Activated CD4-positive, alpha-beta memory T cell treated with anti-CD3 and anti-CD28 coated beads for 36 hours (primary cell): ENCODE results near the gene ITPRIPL2. TPM values are rescaled to one million over a fixed set of nuclear protein-coding genes. Genes with fewer than 3 reads are reported as not detected.
A peak's percentile ranks its signal among the peaks of the same experiment; 100 is the strongest.

Source experiments
- CTCF ChIA-PET: fragments of 350-600 bp; sonication (Branson Sonifier 250); formaldehyde crosslinking; loops from one replicate; lab custom pipeline; 2021; ENCODE audit warnings: antibody characterized with exemption, inconsistent platforms; lab: Charles Lee
- POLR2A ChIA-PET: fragments of 350-600 bp; sonication (Branson Sonifier 250); formaldehyde crosslinking; loops from one replicate; lab custom pipeline; 2021; ENCODE audit warnings: antibody characterized with exemption; lab: Charles Lee
- DNase-seq: peaks from one replicate; pipeline ENCODE4 v3.0.0-alpha.2; 2020
- H3K27ac Mint-ChIP-seq: one replicate; pipeline ENCODE4 v1.8.0; 2021; ENCODE audit warnings: mixed read lengths
- H3K27me3 Mint-ChIP-seq: one replicate; pipeline ENCODE4 v1.8.0; 2021; ENCODE audit warnings: mixed read lengths
- H3K36me3 Mint-ChIP-seq: one replicate; pipeline ENCODE4 v1.8.0; 2021; ENCODE audit warnings: mixed read lengths
- H3K4me1 Mint-ChIP-seq: one replicate; pipeline ENCODE4 v1.8.0; 2021; ENCODE audit warnings: low read depth, mixed read lengths
- H3K4me3 Mint-ChIP-seq: one replicate; pipeline ENCODE4 v1.8.0; 2021; ENCODE audit warnings: mild to moderate bottlenecking, mixed read lengths
- H3K9me3 Mint-ChIP-seq: one replicate; pipeline ENCODE4 v1.8.0; 2021; ENCODE audit warnings: mixed read lengths
- intact Hi-C: fragments of 100-400 bp; cut with micrococcal nuclease; formaldehyde crosslinking; loops from one replicate; pipeline ENCODE4 v1.15.1; 2023
- total RNA-seq, 2 experiments: library from RNA; stranded (reverse); gene quantifications; one replicate each; pipeline ENCODE4 v1.2.3, GENCODE V29; 2021

Gene ITPRIPL2
- total RNA-seq, 2 experiments from 2014 or later = 8.9 to 9.7 TPM

GRCh38 chr16:19083670-19084069, 30.1 kb upstream of the ITPRIPL2 start:
- DNase-seq = no peak
- intact Hi-C loops = loop anchor here (10.0 kb wide), 1 partner anchor 801 kb away; the partner anchor contains the start of gene GPRC5B
- CTCF ChIA-PET = interaction anchor here (1.0 to 7.3 kb wide), 4 partner anchors 10 to 420 kb away, joined by 3 to 92 read pairs (median 30); no protein-coding TSS in a partner anchor
- POLR2A ChIA-PET = no interaction called here
- Mint-ChIP-seq H3K27ac (no peak overlapping the region), H3K27me3 (peaks cover 8% of the 10 kb centered on the region), H3K9me3 (peaks cover 5% of the 10 kb centered on the region), H3K4me3 (no peak overlapping the region), H3K4me1 (no peaks in the 10 kb centered on the region), H3K36me3 (peaks cover 17% of the 10 kb centered on the region)

DNA sequence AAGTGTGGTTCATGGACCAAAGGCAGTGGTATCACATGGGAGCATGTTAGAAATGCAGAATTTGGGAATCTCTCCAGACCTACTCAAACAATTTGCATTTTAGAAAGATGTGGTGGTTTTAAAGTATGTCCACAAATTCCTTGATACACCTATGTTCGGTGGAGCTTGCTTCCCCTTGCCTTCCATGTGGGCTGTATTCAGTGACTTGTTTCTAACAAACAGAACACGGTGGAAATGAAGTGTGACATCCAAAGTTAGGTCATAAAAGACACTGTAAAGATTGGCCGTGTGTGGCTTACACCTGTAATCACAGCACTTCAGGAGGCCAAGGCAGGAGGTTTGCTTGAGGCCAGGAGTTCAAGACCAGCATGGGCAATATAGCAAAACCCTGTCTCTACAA, 29.6 kb upstream of the ITPRIPL2 start:
- CTCF ChIA-PET = interaction anchor here (1.0 to 7.3 kb wide), 5 partner anchors 10 to 420 kb away, joined by 3 to 92 read pairs (median 40); no protein-coding TSS in a partner anchor
- Mint-ChIP-seq H3K36me3 (peaks cover 13% of the 10 kb centered on the region), H3K27ac (no peak overlapping the region), H3K4me1 (no peaks in the 10 kb centered on the region), H3K4me3 (no peak overlapping the region), H3K9me3 (peaks cover 5% of the 10 kb centered on the region), H3K27me3 (peaks cover 8% of the 10 kb centered on the region)
- intact Hi-C loops = loop anchor here (10.0 kb wide), 1 partner anchor 801 kb away; the partner anchor contains the start of gene GPRC5B
- no peak for DNase-seq
- POLR2A ChIA-PET = no interaction called here

DNA sequence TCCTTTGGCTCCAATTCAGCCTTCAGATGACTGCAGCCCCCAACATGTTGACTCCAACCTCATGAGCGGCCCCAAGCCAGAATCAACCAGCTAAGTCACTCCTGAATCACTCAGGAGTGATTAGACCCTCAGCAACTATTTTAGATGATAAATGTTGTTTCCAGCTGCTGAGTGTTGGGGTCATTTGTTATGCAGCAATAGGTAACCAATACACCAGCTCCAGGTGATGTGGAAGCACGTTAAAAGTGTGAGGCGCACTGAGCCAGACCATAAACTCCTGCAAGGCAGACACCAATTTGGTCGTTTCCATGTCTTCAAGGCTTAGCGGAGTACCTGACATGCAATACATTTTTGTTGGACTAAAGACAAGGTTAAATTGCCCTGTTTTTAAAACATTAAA, 28.9 kb upstream of the ITPRIPL2 start:
- H3K4me1 Mint-ChIP-seq = no peaks in the 10 kb centered on the region
- intact Hi-C loops = loop anchor here (10.0 kb wide), 1 partner anchor 800 kb away; the partner anchor contains the start of gene GPRC5B
- no peak overlapping the region for H3K27ac Mint-ChIP-seq
- H3K36me3 Mint-ChIP-seq = peaks cover 13% of the 10 kb centered on the region
- H3K27me3 Mint-ChIP-seq = peaks cover 8% of the 10 kb centered on the region
- H3K9me3 Mint-ChIP-seq = peaks cover 5% of the 10 kb centered on the region
- H3K4me3 Mint-ChIP-seq = no peak overlapping the region
- no peak for DNase-seq
- POLR2A ChIA-PET = no interaction called here
- CTCF ChIA-PET = interaction anchor here (1.0 to 7.3 kb wide), 10 partner anchors 16 to 419 kb away, joined by 3 to 92 read pairs (median 9); no protein-coding TSS in a partner anchor

DNA sequence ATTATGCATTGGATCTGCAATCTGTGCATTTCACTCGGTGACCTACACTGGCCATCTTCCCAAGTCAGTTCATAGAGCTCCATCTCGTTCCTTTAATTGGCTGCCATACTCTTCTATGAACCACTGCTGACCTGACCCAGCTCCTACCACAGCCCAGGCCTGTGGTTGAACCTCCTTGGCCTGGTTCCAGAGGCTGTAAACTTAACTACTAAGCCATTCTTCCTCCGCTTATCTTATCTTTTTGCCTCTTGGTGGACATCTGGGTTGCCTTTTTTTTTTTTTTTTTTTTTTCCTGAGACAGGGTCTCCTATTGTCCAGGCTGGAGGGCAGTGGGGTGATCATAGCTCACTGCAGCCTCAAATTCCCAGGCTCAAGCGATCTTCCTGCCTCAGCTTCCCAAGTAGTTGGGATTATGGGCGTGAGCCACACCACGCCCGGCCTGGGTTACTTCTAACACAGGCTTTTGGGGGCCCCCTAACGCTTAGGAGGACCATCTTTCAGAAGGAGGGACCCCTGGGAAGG, 28.0 kb upstream of the ITPRIPL2 start:
- ChIA-PET POLR2A (interaction anchor here (1.0 kb wide), 1 partner anchor 18 kb away, joined by 5 read pairs; the partner anchor contains the start of gene COQ7), CTCF (interaction anchor here (0.6 to 7.3 kb wide), 35 partner anchors 9 to 471 kb away, joined by 3 to 92 read pairs (median 4); partner anchors contain the start of genes COQ7 and ITPRIPL2)
- no peaks in the 10 kb centered on the region for H3K4me1 Mint-ChIP-seq
- H3K9me3 Mint-ChIP-seq = peaks cover 6% of the 10 kb centered on the region
- intact Hi-C loops = loop anchor here (1.0 to 10.0 kb wide), 5 partner anchors 82 to 799 kb away; partner anchors contain the start of gene GPRC5B
- peaks cover 8% of the 10 kb centered on the region for H3K27me3 Mint-ChIP-seq
- H3K4me3 Mint-ChIP-seq = no peak overlapping the region
- H3K27ac Mint-ChIP-seq = no peak overlapping the region
- DNase-seq = no peak
- peaks cover 13% of the 10 kb centered on the region for H3K36me3 Mint-ChIP-seq

GRCh38 chr16:19086322-19087199, 27.2 kb upstream of the ITPRIPL2 start:
- H3K9me3 Mint-ChIP-seq = peaks cover 9% of the 10 kb centered on the region
- peak overlapping the region; percentile 42 for H3K4me3 Mint-ChIP-seq
- intact Hi-C loops = loop anchor here (1.0 to 10.0 kb wide), 5 partner anchors 81 to 798 kb away; partner anchors contain the start of gene GPRC5B
- peaks cover 8% of the 10 kb centered on the region for H3K27me3 Mint-ChIP-seq
- DNase-seq = peak; percentile 83
- ChIA-PET CTCF (interaction anchor here (0.5 to 7.3 kb wide), 37 partner anchors 9 to 470 kb away, joined by 3 to 92 read pairs (median 3); partner anchors contain the start of genes COQ7 and ITPRIPL2), POLR2A (interaction anchor here (1.0 kb wide), 1 partner anchor 19 kb away, joined by 5 read pairs; the partner anchor contains the start of gene COQ7)
- H3K36me3 Mint-ChIP-seq = peaks cover 6% of the 10 kb centered on the region
- H3K4me1 Mint-ChIP-seq = no peaks in the 10 kb centered on the region
- H3K27ac Mint-ChIP-seq = no peak overlapping the region

- Mint-ChIP-seq H3K27me3 (peaks cover 8% of the 10 kb centered on the region), H3K4me3 (no peak overlapping the region), H3K9me3 (peaks cover 18% of the 10 kb centered on the region), H3K27ac (no peak overlapping the region), H3K36me3 (no peaks in the 10 kb centered on the region), H3K4me1 (no peaks in the 10 kb centered on the region)
- intact Hi-C loops = loop anchor here (10.0 kb wide), 1 partner anchor 796 kb away; the partner anchor contains the start of gene GPRC5B
- POLR2A ChIA-PET = no interaction called here
- no peak for DNase-seq
- CTCF ChIA-PET = interaction anchor here (0.7 to 7.3 kb wide), 3 partner anchors 78 to 415 kb away, joined by 3 to 92 read pairs (median 55); no protein-coding TSS in a partner anchor
These were observed 25.3 kb upstream of the ITPRIPL2 start for GRCh38 chr16:19088341-19088916.

- Mint-ChIP-seq H3K36me3 (no peaks in the 10 kb centered on the region), H3K4me3 (no peak overlapping the region), H3K27me3 (peaks cover 8% of the 10 kb centered on the region), H3K27ac (no peak overlapping the region), H3K4me1 (no peaks in the 10 kb centered on the region), H3K9me3 (peaks cover 18% of the 10 kb centered on the region)
- POLR2A ChIA-PET = no interaction called here
- no peak for DNase-seq
- CTCF ChIA-PET = interaction anchor here (7.3 kb wide), 1 partner anchor 91 kb away, joined by 92 read pairs; no protein-coding TSS in a partner anchor
- intact Hi-C loops = loop anchor here (10.0 kb wide), 1 partner anchor 795 kb away; the partner anchor contains the start of gene GPRC5B
These were observed 24.3 kb upstream of the ITPRIPL2 start for GRCh38 chr16:19089410-19089955.

DNA sequence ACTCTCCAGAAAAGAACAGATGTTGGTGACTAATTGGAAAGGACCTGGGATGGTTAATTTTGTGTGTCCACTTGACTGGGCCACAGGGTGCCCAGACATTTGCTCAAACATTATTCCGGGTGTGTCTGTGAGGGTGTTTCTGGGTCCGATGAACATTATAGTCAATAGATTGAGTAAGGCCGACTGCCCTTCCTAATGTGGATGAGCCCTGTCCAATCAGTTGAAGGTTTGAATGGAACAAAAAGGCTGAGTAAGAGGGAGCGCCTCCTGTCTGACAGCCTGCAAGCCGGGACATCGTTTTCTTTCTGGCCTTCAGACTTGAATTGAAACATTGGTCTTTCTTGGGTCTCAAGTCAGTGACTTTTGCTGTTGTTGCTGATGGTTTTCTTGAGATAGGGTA, 22.8 kb upstream of the ITPRIPL2 start:
- H3K9me3 Mint-ChIP-seq = peaks cover 18% of the 10 kb centered on the region
- peaks cover 5% of the 10 kb centered on the region for H3K4me1 Mint-ChIP-seq
- ChIA-PET CTCF (no interaction called here), POLR2A (no interaction called here)
- H3K27me3 Mint-ChIP-seq = peaks cover 2% of the 10 kb centered on the region
- H3K4me3 Mint-ChIP-seq = no peak overlapping the region
- DNase-seq = no peak
- intact Hi-C loops = no loop called here
- no peak overlapping the region for H3K27ac Mint-ChIP-seq
- no peaks in the 10 kb centered on the region for H3K36me3 Mint-ChIP-seq

GRCh38 chr16:19092653-19093410, 20.9 kb upstream of the ITPRIPL2 start:
- peaks cover under 1% of the 10 kb centered on the region for H3K27me3 Mint-ChIP-seq
- peaks cover 7% of the 10 kb centered on the region for H3K4me1 Mint-ChIP-seq
- DNase-seq = no peak
- H3K9me3 Mint-ChIP-seq = peaks cover 19% of the 10 kb centered on the region
- no peak overlapping the region for H3K4me3 Mint-ChIP-seq
- intact Hi-C loops = no loop called here
- ChIA-PET CTCF (interaction anchor here (1.3 to 2.6 kb wide), 2 partner anchors 9 to 87 kb away, joined by 3 to 14 read pairs; no protein-coding TSS in a partner anchor), POLR2A (no interaction called here)
- peaks cover under 1% of the 10 kb centered on the region for H3K36me3 Mint-ChIP-seq
- H3K27ac Mint-ChIP-seq = no peak overlapping the region

DNA sequence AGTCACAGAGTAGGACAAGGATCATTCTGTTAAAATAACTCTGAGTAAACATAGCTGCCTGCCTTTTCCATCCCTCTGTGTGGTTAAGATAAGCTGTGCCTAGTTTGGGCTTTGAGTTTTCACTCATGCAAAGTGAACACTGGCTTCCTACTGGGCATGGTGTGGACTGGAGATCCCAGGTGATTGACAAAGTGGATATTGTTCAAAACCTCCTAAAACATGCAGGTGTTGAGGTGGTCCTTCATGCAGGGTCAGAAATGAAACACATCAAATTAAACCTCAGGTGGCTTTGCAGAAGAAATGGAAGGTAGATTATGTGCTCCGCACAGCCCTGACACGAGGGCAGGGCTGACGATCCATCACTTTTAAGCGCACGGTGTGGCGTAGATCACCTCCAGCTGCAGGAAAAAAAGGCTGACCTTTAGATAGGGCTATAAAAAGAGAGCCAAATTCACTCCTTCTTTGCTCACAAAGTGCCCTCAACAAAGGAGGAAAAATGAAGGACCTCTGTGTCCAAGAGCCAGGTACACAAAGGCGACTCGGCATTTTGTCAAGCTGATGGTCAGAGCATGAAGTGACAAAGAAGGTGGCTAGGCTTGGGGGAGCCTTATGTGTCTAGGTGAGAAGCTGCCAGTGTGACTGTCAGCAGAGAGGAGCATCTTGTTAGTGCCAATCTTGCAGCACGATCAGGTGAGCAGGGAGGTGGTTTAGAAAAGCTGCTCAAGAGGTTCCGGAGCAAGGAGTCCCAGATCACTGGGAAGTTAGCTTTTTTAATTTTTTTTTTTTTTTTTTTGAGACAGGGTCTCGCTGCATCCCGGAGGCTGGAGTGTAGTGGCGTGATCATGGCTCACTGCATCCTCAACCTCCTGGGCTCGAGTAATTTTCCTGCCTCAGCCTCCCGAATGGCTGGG, 19.9 kb upstream of the ITPRIPL2 start:
- ChIA-PET POLR2A (interaction anchor here (1.5 kb wide), 1 partner anchor 20 kb away, joined by 3 read pairs; the partner anchor contains the start of gene ITPRIPL2), CTCF (interaction anchor here (0.7 to 2.6 kb wide), 5 partner anchors 10 to 150 kb away, joined by 3 to 14 read pairs (median 3); no protein-coding TSS in a partner anchor)
- Mint-ChIP-seq H3K27me3 (peaks cover 3% of the 10 kb centered on the region), H3K36me3 (peaks cover 2% of the 10 kb centered on the region), H3K27ac (no peak overlapping the region), H3K4me3 (no peak overlapping the region), H3K4me1 (peaks cover 7% of the 10 kb centered on the region), H3K9me3 (peaks cover 21% of the 10 kb centered on the region)
- intact Hi-C loops = no loop called here
- no peak for DNase-seq
